HUES64 (cell line): ENCODE data around the gene MATR3.

Experiments used
- H3K27ac ChIP-seq: 2 replicates; pipeline ENCODE4 v1.7.0; 2013; ENCODE audit warnings: low read depth, low read length, inconsistent platforms
- H3K27me3 ChIP-seq: 2 replicates; pipeline ENCODE4 v1.6.1; 2013; ENCODE audit warnings: mild to moderate bottlenecking, low read length; ENCODE audit not compliant: insufficient read depth
- H3K36me3 ChIP-seq: 2 replicates; pipeline ENCODE4 v1.6.1; 2013; ENCODE audit warnings: mild to moderate bottlenecking, low read length; ENCODE audit not compliant: insufficient read depth
- H3K4me1 ChIP-seq: 2 replicates; pipeline ENCODE4 v1.6.1; 2013; ENCODE audit warnings: mild to moderate bottlenecking, low read length, moderate library complexity; ENCODE audit not compliant: insufficient read depth
- H3K4me3 ChIP-seq: 2 replicates; pipeline ENCODE4 v1.5.1; 2013; ENCODE audit warnings: mild to moderate bottlenecking, low read length, moderate library complexity
- H3K9ac ChIP-seq: 2 replicates; pipeline ENCODE4 v1.6.1; 2013; ENCODE audit warnings: mild to moderate bottlenecking, low read depth, low read length
- H3K9me3 ChIP-seq: 2 replicates; pipeline ENCODE4 v1.6.1; 2013; ENCODE audit warnings: low read depth, low read length; ENCODE audit not compliant: insufficient read depth
- WGBS: fragments of 150-250, 120-280 bp; methylation state at CpG from one replicate; pipeline ENCODE4 v1.1.7; 2013; ENCODE audit warnings: missing lambda C conversion rate; 5-methylcytosine and 5-hydroxymethylcytosine counted together

The MATR3 gene

DNA sequence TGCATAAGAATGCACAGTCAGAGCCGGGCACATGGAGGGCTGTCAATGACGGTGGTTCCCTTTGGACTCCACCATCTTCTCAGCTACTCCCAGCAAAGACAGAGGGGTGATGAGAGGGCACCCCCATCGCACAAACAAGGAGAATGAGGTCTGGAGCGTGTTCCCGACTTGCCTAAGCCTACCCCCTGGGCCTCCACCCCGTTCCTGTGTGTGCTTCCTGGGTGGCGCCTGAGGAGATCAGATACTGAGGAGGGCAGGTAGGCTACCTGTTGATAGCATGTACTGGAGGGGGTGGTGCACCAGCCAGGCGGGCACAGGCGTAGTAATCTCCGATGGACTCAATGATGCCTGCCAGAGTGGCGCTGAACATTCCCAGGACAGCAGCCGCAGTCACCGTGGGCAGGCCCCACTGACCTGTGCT is 85.4 kb downstream of the MATR3 start:
- Histone ChIP-seq H3K36me3 (no peaks in the 10 kb centered on the region), H3K9me3 (no peaks in the 10 kb centered on the region), H3K27me3 (no peaks in the 10 kb centered on the region), H3K9ac (no peak overlapping the region), H3K27ac (no peak overlapping the region), H3K4me3 (no peak overlapping the region), H3K4me1 (no peaks in the 10 kb centered on the region)
- WGBS: 95% methylated on average over 13 of the region's 13 CpGs

DNA sequence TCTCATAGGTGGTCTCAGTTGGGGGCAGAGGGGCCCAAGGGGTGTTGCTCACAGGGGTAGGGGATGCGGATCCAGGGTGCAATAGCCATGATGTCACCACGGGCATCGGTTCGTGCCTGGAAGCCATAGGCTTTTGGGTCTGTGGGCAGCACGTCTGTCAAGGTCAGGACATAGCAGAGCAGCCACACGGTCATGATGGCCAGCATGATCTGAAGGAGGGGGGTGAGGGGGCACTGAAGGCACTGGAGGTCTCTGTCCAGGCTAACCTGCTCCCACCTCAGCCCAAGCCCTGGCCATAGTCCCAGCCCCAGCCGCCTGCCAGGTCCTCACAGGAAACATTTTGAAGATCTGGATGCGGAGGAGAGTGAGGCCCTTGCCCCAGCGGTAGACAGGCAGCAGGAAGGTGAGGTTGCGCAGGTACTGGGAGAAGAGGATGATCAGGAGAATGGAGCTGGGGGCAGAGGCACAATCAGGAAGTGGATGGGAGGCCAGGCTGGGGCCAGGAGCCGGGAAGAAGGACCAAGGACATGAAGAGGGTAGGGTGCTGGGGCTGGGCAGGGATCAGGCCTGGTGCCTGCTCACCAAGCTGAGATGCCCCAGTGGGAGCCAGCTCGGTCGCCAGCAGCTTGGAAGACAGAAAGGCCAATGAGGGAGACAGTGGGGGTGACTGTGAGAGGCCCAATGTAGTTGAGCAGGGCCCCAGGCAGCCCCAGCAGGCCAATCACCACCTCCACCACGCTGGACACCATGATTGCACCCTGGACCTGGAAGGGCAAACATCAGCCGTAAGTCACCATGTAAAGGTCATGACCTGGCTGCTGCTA is 86.3 kb downstream of the MATR3 start:
- no peak overlapping the region for H3K4me3 ChIP-seq
- 95% methylated on average over 15 of the region's 15 CpGs for WGBS
- no peak overlapping the region for H3K9ac ChIP-seq
- no peaks in the 10 kb centered on the region for H3K4me1 ChIP-seq
- H3K27me3 ChIP-seq: no peaks in the 10 kb centered on the region
- no peaks in the 10 kb centered on the region for H3K36me3 ChIP-seq
- no peaks in the 10 kb centered on the region for H3K9me3 ChIP-seq
- no peak overlapping the region for H3K27ac ChIP-seq
